ENCODE measurements around the gene EBI3. TPM values are rescaled to one million over a fixed set of nuclear protein-coding genes. Genes with fewer than 3 reads are reported as not detected.

Gene EBI3
- polyA plus RNA-seq, 1 donor (not counting 4 experiments of a cell fraction or from before 2014, with no cell fraction given), result 0.05 TPM

DNA sequence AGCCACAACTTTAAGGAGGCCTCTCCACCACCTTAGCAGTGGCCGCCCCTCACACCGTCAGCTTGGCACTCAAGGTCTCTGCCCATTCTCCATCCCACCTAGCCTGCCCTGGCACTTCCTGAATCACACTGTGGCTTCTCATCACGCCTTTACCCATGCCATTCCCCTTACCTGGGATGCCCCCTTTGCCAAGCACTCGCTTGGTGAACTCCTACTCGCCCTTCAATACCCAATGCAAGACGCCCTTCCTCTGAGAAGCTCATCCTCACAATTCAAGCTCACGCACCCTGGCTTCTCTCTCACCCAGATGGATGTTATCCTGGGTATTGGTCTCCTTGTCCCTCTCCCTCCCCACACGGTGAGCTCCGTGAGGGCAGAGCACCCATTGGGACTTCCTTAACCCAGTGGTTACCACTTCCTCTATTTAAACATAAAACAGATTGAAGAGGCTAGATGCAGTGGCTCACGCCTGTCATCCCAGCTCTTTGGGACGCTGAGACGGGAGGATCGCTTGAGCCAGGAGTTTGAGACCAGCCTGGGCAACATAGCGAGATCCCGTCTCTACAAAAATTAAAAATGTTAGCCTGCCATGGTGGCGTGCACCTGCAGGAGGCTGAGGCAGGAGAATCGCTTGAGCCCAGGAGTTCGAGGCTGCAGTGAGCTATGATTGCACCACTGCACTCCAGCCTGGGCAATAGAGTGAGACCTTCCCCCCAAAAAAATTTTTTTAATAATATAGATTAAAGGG lies 37.1 kb downstream of the EBI3 start:
- DNase-seq (ENCODE audit: low read depth, low spot score), result no peak
- Histone ChIP-seq H3K27ac (ENCODE audit: control insufficient read depth, insufficient read depth, low read length) (no peak overlapping the region), H3K36me3 (ENCODE audit: control insufficient read depth in 2 of 2, extremely low read depth in 1 of 2, insufficient read depth in 2 of 2, low read length in 2 of 2) (peaks cover 15% of the 10 kb centered on the region in 2 experiments), H3K4me3 (ENCODE audit: control insufficient read depth in 2 of 3, extremely low read depth in 1 of 3, insufficient read depth in 2 of 3, low read depth in 1 of 3, low read length in 3 of 3) (no peak overlapping the region), H4K20me1 (ENCODE audit: control insufficient read depth, extremely low read depth, insufficient read depth, low read length) (peaks cover 3% of the 10 kb centered on the region), H3K79me2 (ENCODE audit: control insufficient read depth, insufficient read depth, low read length) (no peaks in the 10 kb centered on the region), H3K9me1 (ENCODE audit: control insufficient read depth, extremely low read depth, insufficient read depth, low read length) (no peaks in the 10 kb centered on the region), H3K4me1 (ENCODE audit: control insufficient read depth, extremely low read depth, insufficient read depth, low read length) (no peaks in the 10 kb centered on the region), H3K4me2 (ENCODE audit: control insufficient read depth, extremely low read depth, insufficient read depth, low read depth, low read length) (no peak overlapping the region), H2AFZ (ENCODE audit: control insufficient read depth, low read length) (no peak overlapping the region), H3K9ac (ENCODE audit: control insufficient read depth, extremely low read depth, insufficient read depth, low read length) (no peak overlapping the region), H3K9me3 (ENCODE audit: control insufficient read depth, low read depth, low read length) (no peaks in the 10 kb centered on the region), H3K27me3 (ENCODE audit: control insufficient read depth, extremely low read depth, insufficient read depth, low read length) (no peaks in the 10 kb centered on the region)
- dilution Hi-C loops (cut with MboI; ENCODE audit: extremely low pct_ligation_motif_present, low sequenced_read_pairs), result no loop called here
- FAIRE-seq, result no peak
- TF ChIP-seq EZH2 (IDR thresholded peaks at IDR 0.05; ENCODE audit: low read length), result no peak
- TF ChIP-seq, protein P1, sequence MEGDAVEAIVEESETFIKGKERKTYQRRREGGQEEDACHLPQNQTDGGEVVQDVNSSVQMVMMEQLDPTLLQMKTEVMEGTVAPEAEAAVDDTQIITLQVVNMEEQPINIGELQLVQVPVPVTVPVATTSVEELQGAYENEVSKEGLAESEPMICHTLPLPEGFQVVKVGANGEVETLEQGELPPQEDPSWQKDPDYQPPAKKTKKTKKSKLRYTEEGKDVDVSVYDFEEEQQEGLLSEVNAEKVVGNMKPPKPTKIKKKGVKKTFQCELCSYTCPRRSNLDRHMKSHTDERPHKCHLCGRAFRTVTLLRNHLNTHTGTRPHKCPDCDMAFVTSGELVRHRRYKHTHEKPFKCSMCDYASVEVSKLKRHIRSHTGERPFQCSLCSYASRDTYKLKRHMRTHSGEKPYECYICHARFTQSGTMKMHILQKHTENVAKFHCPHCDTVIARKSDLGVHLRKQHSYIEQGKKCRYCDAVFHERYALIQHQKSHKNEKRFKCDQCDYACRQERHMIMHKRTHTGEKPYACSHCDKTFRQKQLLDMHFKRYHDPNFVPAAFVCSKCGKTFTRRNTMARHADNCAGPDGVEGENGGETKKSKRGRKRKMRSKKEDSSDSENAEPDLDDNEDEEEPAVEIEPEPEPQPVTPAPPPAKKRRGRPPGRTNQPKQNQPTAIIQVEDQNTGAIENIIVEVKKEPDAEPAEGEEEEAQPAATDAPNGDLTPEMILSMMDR (optimal IDR thresholded peaks at IDR 0.05 in 1 of 3, IDR thresholded peaks at IDR 0.05 in 1 of 3, conservative IDR thresholded peaks at IDR 0.05 in 1 of 3; ENCODE audit: extremely low read depth in 1 of 3, insufficient read depth in 2 of 3, low read length in 3 of 3), result no peak

DNA sequence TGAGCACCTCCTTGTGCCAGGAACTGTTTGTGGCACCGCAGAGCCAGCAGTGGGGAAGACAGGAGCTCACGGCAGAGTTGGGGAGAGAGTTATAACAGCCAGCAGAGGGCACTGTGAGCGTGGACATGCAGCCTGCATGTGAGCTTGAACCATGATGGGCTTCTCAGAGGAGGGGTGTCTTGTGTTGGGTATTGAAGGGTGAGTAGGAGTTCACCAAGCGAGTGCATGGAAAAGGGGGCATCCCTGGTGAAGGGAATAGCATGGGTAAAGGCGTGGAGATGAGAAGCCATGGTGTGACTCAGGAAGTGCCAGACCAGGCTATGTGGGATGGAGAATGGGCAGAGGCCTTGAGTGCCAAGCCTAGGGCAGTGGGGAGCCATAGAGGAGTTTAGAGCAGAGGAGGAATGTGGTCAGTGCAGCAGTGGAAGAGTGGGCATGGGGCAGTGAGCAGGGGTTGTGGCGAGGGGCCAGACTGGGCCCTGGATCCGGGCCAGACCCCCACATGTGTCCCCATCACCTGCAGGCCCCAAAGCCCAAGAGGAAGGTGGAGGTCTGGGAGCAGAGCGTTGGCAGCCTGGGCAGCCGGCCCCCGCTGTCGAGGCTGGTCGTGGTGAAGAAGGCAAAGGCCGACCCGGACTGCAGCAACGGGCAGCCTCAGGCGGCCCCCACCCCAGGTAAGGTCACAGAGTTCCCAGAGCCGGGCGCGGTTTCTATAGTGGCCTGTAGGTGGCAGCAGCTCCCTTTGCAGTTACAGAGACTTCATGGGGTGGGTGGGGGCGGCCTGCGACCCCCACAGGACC lies 38.0 kb downstream of the EBI3 start:
- H4K20me1 ChIP-seq (ENCODE audit: control insufficient read depth, extremely low read depth, insufficient read depth, low read length), result peaks cover 3% of the 10 kb centered on the region
- dilution Hi-C loops (cut with MboI; ENCODE audit: extremely low pct_ligation_motif_present, low sequenced_read_pairs), result no loop called here

More for the DNA sequence above, 38.0 kb downstream of the EBI3 start:
- Histone ChIP-seq H3K4me2 (ENCODE audit: control insufficient read depth, extremely low read depth, insufficient read depth, low read depth, low read length) (no peak overlapping the region), H3K27me3 (ENCODE audit: control insufficient read depth, extremely low read depth, insufficient read depth, low read length) (no peaks in the 10 kb centered on the region), H3K9me3 (ENCODE audit: control insufficient read depth, low read depth, low read length) (peaks cover 1% of the 10 kb centered on the region), H2AFZ (ENCODE audit: control insufficient read depth, low read length) (no peak overlapping the region), H3K9ac (ENCODE audit: control insufficient read depth, extremely low read depth, insufficient read depth, low read length) (no peak overlapping the region), H3K27ac (ENCODE audit: control insufficient read depth, insufficient read depth, low read length) (no peak overlapping the region), H3K36me3 (ENCODE audit: control insufficient read depth in 2 of 2, extremely low read depth in 1 of 2, insufficient read depth in 2 of 2, low read length in 2 of 2) (peaks cover 14 to 15% of the 10 kb centered on the region in 2 experiments), H3K4me1 (ENCODE audit: control insufficient read depth, extremely low read depth, insufficient read depth, low read length) (no peaks in the 10 kb centered on the region), H3K4me3 (ENCODE audit: control insufficient read depth in 2 of 3, extremely low read depth in 1 of 3, insufficient read depth in 2 of 3, low read depth in 1 of 3, low read length in 3 of 3) (no peak overlapping the region), H3K79me2 (ENCODE audit: control insufficient read depth, insufficient read depth, low read length) (no peaks in the 10 kb centered on the region), H3K9me1 (ENCODE audit: control insufficient read depth, extremely low read depth, insufficient read depth, low read length) (no peaks in the 10 kb centered on the region)
- TF ChIP-seq EZH2 (IDR thresholded peaks at IDR 0.05; ENCODE audit: low read length), result no peak
- TF ChIP-seq, protein P1 (optimal IDR thresholded peaks at IDR 0.05 in 1 of 3, IDR thresholded peaks at IDR 0.05 in 1 of 3, conservative IDR thresholded peaks at IDR 0.05 in 1 of 3; ENCODE audit: extremely low read depth in 1 of 3, insufficient read depth in 2 of 3, low read length in 3 of 3), result peak; percentile 66 to 85 (median 83)
- FAIRE-seq, result no peak
- DNase-seq (ENCODE audit: low read depth, low spot score), result no peak
